NCI-H2196 treated with DMSO at 0.1 percent for 48 hours (cell line): Measurements from ENCODE around the gene GJC2.
"Not testable (repeated sequence)": the region's sequence is repeated elsewhere in the genome, so short reads cannot be mapped to it uniquely, and the experiment has no call there.

Source experiments
- DNase-seq: peaks from one replicate; lab custom pipeline; 2025; ENCODE audit not compliant: unreplicated experiment; lab: John Stamatoyannopoulos, UW

The GJC2 gene

DNA sequence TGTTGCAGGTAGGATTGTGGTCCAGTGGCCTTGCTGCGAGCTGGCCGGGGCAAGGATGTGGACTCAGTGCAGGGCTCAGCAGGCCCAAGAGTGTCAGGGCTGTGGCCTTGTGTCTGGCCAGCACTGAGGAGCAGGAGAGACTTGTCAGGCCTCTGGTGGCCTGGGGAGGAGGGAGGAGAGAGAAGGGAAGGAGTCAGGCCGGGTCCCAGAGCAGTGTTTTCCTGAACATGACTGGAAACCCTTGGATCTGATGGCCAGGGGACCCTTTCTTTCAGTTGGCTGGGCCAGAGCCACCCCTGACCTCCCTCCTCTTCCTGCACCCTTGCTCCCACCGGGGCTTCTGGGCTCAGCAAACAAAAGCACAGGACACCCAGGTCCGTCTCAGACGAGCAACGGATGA, 20.9 kb downstream of the GJC2 start:
- DNase-seq: no peak

DNA sequence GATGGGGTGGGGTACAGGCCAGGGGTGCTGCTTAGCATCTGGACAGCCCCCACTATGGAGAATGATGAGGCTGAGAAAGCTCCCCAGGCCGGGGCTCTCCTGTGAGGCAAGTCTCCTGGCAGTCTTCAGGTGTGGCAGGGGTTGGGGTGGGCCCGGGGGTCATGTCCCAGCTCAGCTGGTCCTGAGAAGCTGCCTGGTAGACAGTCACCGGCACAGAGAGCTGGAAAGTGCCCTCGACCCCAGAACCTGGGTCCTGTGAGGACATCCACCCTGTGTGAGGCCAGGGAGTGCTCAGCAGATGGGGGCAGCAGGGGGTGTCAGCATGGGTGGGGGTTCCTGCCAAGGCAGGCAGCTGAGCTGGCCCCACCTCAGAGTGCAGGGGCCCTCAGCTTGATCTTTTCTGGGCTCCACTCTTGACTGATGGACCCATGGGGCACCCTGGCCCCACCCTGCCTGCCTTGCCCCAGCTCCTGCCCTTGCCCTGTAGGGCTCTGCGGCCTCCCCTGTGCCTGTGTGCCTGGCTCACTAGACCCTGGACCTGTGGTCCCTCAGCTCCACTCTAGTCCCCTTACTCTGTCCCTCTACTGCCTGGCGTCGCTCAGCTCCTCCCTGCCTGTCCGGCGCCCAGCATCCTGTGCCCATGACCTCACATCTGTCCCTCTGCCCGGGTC, 21.6 kb downstream of the GJC2 start:
- DNase-seq: no peak

DNA sequence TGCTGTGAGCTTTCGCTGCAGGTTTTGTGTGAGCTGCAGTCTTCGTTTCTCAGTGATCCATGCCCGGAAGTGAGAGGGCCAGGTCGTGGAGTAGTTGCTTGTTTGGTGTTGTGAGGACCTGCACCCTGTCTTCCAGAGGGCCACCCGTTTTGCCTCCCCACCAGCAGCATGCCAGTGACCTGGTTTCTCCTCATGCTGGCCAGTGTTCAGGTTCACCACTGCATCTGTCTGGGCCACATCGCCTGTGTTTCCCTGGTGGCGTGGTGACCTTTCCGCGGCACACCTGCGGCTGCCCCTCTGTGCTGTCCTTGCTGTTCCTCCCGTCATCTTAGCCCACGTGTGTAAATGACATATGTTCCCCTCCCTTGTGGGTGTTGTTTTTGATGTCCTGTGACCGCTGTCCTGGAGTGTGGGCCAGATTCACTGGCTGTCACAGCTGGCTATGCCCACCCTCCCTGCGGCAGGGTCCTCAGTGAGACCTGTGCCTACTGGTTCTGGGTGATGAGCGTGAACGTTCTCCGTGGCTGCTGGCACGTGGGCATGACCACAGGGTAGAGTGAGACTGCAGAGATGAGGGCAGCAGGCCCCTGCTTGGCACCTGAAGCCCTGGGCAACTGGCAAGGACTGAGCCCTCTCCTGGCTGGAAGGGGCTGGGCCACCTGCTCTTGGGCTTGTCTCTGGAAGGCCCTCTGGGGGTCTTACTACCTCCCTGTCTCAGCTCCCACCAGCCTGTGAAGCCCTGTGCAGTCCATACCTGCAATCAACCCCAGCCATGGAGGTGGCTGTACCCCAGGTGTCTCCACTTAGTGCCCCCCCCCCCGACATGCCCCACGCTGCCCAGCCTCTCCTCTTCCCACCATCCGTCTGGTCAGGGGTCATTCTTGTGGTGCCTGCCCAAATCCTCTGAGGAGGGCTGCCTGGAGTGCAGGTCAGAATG, 23.1 kb downstream of the GJC2 start:
- no peak for DNase-seq

DNA sequence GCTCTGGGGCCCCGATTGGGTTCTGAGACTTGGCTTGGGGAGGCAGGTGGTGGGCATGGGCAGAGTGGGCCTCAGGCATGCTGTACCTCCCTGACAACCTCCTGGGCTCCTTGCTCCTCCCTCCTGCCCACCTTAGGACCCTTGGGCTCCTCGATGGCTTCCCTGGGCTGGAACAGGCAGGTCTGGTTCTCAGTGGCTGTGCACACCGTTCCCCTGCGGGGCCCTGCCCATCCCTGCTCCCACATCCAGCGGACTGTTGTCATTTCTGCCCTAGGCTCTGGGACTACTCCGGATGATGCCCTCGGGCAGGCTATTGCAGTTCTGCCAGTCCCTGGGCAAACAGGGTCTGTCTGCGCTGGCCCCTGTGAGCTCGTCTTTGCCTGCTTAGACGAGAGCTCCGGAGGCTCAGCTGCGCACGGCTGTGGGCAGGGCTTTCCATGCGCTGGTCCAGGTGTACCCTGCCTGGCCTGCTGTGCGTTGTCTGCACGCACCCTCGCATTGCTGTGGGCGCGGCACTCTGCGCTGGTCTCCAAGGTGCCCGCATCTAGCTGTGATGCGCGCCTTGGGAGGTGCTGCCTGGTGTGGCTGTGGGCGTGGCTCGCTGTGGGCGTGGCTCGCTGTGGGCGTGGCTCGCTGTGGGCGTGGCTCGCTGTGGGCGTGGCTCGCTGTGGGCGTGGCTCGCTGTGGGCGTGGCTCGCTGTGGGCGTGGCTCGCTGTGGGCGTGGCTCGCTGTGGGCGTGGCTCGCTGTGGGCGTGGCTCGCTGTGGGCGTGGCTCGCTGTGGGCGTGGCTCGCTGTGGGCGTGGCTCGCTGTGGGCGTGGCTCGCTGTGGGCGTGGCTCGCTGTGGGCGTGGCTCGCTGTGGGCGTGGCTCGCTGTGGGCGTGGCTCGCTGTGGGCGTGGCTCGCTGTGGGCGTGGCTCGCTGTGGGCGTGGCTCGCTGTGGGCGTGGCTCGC, 24.1 kb downstream of the GJC2 start:
- not testable (repeated sequence) for DNase-seq

DNA sequence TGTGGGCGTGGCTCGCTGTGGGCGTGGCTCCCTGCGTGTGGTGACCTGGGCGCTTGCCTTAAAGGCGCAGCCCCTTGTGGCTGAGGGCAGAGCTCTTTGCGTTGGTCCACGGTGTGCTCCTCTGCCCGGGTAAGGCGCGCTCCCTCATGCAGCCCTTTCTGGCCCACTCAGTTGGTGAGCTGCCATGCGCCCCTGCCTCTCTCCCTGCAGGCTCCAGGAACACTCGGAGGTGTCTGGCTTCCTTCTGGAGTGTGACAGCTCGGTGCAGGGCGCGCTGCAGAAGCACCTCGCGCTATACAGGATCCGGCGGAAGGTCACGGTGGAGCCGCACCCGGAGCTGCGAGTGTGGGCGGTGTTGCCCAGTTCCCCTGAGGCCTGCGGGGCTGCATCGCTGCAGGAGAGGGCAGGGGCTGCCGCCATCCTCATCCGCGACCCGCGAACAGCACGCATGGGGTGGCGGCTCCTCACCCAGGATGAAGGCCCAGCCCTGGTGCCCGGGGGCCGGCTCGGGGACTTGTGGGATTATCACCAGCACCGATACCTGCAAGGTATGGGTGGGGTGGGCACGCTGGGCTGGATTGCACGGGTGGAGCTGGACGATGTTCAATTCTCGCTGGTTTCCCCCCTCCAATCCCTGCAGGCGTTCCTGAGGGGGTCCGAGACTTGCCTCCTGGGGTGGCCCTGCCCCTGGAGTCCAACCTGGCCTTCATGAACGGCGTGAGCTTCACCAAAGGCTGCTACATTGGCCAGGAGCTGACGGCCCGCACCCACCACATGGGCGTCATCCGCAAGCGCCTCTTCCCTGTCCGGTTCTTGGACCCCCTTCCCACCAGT, 25.0 kb downstream of the GJC2 start:
- no peak for DNase-seq

DNA sequence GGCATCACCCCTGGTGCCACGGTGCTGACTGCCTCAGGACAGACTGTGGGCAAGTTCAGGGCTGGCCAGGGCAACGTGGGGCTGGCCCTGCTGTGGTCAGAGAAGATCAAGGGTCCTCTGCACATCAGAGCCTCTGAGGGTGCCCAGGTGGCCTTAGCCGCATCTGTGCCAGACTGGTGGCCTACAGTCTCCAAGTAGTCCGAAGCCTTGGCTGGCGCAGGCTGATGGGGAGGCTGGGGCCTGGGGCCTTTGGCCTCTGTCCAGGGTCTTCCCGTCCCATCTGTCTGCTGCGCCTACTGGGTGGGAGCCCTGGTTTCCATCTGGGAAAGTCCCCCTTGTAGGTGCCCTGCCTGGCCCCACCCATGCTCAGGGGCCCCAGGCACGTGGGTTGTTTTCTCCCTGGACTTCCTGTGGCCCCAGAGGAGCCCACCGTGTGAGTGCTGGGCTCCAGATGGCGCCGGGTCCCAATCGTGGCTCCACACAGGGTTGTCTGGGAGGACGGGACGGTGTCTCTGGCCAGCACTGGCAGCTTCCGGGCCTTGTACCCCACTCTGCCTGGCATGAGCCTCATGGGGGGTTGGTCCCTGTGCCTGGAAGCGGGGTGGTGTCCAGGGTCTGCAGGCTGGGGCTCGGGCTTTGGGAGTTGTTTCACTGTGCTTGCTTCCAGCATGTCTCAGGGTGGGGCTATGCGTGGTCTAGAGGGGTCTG, 25.7 kb downstream of the GJC2 start:
- no peak for DNase-seq

DNA sequence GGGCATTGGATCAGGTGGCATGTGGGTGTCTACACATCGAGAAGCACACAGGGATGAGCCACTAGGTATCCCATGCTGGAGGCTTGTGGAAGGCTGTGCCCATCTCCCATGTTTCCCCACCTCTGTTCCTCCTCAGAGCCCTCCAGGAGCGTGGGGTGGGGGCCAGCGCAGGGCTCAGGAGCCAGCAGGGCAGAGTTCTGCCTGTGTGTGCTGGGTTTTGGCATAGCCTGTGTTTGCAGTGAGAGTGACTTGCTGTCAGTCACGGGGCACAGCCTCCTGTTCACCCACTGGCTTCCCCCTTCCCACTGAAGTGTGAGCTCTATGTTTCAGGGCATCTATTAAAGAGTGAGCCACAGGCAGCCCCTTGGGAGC, 26.3 kb downstream of the GJC2 start:
- no peak for DNase-seq

DNA sequence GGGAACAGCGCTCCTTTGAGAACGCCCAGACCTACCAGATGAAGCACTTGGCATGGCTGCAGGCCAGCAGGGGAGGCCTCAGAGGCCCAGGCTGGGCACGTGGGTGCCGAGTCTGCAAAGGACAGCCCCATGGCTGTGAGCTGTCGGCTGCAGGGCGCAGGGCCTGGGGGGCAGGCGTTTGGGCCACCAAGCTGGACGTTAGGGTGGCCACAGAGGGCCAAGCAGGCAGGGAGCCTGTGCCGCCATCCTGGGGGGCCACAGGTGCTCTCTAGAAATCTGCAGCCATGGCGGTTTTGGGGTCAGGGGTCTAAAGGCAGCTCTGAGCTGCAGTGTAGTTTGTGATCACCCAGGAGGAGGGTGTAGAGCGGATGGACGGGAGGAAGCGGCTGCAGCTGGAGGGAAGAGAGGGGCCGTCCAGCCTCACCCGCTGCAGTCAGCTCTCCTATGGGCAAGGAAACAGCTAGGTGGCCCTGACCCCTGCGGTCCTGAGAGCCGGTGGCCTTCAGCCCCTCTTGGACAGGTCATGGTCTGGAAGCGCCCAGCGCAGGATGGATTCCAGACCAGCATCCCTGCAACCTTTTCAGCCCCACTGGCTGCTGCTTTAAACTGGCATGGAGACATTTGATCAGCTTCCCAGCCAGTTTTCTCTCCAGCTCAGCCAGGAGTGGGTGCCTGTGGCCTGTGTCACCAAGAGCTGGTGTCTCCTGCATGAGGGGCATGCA, 26.9 kb downstream of the GJC2 start:
- no peak for DNase-seq

DNA sequence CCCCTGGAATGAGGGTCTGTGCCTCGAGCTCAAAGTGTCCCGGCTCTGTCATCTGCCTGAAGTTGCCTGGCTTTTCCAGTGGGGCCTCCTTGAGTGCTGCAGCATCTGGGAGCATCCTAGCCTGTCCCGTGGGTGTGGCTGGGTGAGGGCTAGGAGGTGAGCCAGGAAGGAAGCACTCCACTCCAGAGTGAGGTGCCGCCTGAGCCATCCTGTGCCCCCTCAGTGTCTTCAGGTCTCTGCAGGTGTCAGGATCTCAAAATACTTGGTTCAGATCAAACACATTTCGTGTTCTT, 27.4 kb downstream of the GJC2 start:
- DNase-seq: no peak

DNA sequence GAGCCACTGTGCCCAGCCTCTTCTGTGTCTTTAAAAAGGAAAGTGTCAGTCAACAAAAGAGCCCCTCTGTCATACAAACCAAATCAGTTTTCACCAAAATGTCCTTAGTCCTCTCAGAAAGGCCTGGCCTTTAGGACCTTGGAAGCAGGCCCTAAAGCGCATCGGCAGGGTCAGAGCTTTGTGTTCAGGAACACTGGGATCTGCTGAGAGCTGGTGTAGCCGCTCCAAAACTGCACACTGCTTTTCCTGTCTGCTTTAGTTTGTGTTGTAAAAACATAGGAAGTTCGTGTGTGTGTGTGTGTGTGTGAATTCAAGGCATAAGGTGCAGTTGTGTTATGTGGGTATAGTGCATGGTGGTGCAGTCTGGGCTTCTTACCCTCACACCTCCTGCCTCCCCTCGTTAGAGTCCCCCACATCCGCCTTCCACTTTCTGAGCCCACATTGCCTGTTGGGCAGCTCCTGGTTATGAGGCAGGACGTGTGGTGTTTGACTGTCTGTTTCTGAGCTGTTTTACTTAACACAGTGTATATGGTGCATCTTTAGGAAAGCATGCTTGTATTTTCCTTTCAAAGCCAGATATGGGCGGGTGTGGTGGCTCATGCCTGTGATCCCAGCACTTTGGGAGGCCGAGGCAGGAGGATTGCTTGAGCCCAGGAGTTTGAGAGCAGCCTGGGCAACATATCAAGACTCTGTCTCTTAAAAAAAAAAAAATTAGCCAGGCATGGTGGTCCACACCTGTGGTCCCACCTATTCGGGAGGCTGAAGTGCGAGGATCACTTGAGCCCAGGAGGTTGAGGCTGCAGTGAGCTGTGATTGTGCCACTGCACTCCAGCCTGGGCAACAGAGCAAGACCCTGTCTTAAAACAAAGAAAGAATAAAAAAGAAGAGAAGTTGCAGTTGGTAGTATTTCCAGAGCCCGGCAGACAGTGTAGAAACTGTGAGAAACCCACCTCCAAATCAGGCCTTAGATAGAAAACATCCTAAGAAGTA, 28.3 kb downstream of the GJC2 start:
- no peak for DNase-seq

DNA sequence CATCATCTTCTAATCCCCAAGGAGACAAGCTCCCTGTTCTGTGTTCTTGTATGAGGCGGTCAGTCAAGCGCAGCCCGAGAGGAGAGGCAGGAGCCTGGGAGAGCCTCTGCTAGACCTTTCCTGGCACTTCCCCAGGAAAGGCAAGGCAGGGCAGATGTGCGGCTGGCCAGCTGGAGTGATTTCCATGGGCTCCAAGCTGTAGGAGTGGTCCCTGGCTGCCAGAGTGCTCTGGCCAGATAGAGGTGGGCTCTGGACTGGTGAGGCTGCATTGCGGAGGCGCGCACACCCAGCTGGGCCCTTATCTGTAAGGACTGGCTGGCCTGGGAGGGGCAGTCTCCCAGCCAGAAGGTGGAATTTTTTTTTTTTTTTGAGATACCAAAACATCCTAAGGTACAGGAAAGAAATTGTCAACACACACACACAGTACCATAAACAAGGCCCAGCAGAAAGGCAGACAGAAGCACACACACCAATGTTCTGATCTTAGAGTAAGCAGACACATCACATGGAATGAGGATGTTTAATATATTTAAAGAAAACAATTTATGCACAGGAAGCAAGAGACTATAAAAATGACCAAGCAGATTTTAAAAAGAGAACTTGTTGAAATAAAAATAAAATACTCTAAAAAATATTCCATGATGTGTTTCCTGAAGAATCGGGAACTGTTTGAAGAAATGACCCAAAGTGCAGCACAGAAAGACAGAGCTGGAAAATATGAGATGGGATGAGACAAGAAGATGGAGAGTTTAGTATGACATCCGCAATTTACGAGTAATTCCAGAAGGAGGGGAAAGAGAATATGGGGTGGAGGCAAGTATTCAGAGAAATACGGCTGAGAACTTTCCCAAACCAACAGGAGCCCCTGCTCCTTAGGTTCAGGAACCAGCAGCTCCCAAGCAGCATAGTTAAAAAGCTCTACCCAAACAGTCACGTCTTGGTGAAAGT, 29.3 kb downstream of the GJC2 start:
- DNase-seq: no peak

DNA sequence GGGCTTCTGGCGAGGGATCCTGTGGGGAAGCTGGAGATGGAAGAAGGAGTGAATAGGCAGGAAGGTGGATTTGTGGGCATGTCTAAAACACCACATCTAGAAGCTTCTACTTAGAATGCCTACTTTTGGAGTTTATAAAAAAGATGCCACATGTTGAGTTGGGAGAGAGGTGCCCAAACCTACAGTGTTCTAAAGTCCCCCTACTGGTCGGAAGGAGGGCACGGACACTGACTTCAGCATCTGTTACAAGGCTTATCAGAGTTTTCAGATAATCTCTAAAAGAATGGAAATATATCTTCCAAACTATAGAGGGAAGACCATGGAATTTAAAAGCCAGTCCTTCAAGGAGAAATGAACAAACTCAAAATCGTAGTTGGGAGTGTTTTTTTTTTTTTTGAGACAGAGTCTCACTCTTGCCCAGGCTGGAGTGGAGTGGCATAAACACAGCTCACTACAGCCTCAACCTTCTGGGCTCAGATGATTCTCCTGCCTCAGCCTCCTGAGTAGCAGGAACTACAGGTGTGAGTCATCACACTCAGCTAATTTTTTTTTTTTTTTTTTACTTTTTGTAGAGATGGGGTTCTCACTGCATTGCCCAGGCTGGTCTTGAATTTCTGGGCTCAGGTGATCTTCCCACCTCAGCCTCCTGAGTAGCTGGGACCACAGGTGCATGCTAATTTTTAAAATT, 30.7 kb downstream of the GJC2 start:
- no peak for DNase-seq

DNA sequence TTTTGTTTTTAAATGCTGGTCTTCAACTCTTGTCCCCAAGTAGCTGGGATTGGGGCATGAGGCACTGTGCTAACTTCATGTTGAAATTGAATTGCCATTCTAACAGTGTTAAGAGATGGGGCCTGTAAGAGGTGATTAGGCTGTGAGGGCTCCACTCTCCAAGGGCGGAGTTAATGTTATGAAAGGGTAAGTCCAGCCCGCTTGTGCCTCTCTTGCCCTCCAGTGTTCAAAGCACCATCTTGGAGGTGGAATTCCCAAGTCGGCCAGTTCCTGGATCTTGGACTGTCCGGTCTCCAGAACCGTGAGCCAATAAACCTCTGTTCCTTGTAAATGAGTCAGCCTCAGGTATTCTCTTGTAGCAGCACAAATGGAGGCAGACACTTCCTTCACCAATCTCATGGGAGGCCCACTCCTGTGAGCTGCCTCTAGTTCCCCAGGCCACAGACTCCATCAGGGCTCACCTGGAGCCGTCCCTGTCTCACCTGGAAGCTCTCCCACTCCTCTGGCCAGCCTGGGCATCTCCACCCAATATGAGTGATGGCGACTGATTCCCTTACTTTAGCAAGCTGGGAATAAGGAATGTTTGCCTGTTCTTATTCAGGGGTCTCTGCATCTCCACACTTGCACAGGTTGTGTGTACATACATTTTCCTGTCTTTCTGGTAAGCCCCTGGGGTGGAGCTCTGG, 31.4 kb downstream of the GJC2 start:
- no peak for DNase-seq

DNA sequence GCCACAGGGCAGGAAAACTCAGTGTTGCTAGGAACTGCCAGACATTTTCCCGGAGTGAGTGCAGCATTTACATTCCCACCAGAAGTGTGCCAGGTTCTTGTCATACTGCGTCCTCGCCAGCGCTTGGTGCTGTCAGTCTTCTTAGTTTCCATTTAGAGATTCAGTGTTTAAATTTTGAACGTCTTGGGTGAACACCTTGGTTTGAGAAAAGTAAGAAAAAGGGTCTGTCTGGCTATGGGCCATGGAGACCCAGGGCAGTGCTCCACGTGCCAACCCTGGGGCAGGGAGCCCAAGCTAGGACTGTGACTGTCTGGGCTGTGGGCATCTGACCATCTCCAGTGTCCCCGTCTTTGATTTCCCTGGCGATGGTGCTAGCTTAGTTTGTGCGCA, 31.9 kb downstream of the GJC2 start:
- DNase-seq: no peak

DNA sequence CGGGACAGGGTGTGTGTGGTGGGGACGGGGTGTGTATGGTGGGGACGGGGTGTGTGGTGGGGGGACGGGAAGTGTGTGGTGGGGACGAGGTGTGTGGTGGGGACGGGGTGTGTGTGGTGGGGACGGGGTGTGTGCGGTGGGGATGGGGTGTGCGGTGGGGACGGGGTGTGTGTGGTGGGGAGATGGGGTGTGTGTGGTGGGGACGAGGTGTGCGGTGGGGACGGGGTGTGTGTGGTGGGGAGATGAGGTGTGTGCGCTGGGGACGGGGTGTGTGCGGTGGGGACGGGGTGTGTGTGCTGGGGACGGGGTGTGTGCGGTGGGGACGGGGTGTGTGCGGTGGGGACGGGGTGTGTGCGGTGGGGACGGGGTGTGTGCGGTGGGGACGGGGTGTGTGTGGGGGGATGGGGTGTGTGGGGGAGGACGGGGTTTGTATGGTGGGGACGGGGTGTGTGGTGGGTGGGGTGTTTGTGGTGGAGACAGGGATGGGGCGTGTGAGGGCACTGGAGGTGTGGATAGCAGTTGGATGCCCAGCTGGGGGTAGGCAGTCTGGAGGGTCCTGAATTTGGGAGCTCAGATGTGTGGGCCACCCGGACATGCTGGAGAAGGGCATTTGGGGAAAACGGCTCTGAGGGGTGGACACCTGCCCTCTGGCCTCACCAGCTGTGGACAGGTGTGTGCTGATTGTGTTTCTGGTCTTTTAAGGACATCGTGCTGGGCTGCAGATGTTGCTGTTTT, 32.7 kb downstream of the GJC2 start:
- no peak for DNase-seq
